Measurements from ENCODE around the gene GRB10. TPM values are rescaled to one million over a fixed set of nuclear protein-coding genes. Genes with fewer than 3 reads are reported as not detected.

The GRB10 gene
- total and polyA plus RNA-seq, 2 experiments from 2014 or later: 35.0 to 154 TPM

DNA sequence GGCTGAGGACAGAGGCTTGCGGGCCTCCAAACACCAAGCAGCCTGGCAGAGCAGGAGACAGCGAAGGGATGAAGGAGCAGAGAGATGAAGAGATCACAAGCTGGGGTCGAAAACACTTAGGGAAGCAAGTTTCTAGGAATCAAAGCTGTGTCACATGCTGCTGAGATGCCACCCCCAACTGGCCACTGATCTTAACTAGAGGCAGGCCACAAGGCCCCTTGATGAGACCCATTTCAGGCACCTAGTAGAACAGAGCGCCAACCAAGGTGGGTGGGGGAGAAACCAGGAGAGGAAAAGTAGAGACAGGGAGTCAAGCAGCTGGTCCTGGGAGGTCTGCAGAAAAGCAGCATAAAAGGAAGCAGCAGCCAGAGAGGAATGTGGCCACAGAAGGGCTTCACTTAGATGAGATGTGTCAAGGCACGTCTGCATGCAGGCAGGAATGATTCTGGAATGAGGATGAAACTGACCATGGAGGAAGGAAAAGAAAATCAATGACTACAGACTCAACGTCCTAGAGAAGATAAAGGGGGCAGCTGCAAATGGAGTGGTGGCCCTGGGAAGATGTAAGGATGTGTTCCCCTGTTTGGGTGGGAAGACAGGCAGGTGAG lies 132.5 kb downstream of the GRB10 start:
- no peak overlapping the region for H2AFZ ChIP-seq
- no peaks in the 10 kb centered on the region; the same call in none of the 2 replicates for H4K20me1 ChIP-seq (replicated peaks; ENCODE audit: insufficient read depth)
- H3K4me3 Mint-ChIP-seq: no peak overlapping the region
- DNase-seq (ENCODE audit: low spot score): no peak
- no peaks in the 10 kb centered on the region; the same call in 1 of the 2 replicates for H3K9me2 ChIP-seq (ENCODE audit: insufficient read depth)
- peaks cover 10% of the 10 kb centered on the region for H3K27me3 Mint-ChIP-seq (ENCODE audit: insufficient read depth, low read depth, poor library complexity)
- H3K4me1 Mint-ChIP-seq: peaks cover 10% of the 10 kb centered on the region
- H3K27ac Mint-ChIP-seq: no peak overlapping the region
- H3K4me3 ChIP-seq: no peak overlapping the region
- H3K36me3 ChIP-seq (ENCODE audit: insufficient read depth): no peaks in the 10 kb centered on the region
- no peak overlapping the region for H3K4me2 ChIP-seq
- TF ChIP-seq, protein P1, sequence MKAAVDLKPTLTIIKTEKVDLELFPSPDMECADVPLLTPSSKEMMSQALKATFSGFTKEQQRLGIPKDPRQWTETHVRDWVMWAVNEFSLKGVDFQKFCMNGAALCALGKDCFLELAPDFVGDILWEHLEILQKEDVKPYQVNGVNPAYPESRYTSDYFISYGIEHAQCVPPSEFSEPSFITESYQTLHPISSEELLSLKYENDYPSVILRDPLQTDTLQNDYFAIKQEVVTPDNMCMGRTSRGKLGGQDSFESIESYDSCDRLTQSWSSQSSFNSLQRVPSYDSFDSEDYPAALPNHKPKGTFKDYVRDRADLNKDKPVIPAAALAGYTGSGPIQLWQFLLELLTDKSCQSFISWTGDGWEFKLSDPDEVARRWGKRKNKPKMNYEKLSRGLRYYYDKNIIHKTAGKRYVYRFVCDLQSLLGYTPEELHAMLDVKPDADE (IDR thresholded peaks at IDR 0.05): no peak
- TF ChIP-seq ZNF331 (CRISPR knock-in tag; IDR thresholded peaks at IDR 0.05; ENCODE audit: low read depth) (no peak), STAT1 (IDR thresholded peaks at IDR 0.05; ENCODE audit: unreplicated experiment) (no peak), POLR2AphosphoS5 (IDR thresholded peaks at IDR 0.05; ENCODE audit: low read depth) (no peak), NANOG (IDR thresholded peaks at IDR 0.05; ENCODE audit: borderline replicate concordance) (no peak), CREB1 (CRISPR knock-in tag; IDR thresholded peaks at IDR 0.05; ENCODE audit: low read depth) (no peak), EZH2phosphoT487 (IDR thresholded peaks at IDR 0.05; ENCODE audit: unreplicated experiment) (no peak), CTCF (conservative IDR thresholded peaks at IDR 0.05; ENCODE audit: low read depth in 2 of 2) (no peak), REST (IDR thresholded peaks at IDR 0.05; ENCODE audit: unreplicated experiment) (no peak), EZH2 (IDR thresholded peaks at IDR 0.05; ENCODE audit: low read depth, unreplicated experiment) (no peak), ZNF114 (CRISPR knock-in tag; IDR thresholded peaks at IDR 0.05) (no peak), JUNB (IDR thresholded peaks at IDR 0.05; ENCODE audit: unreplicated experiment) (no peak)
- TF ChIP-seq, protein P2, sequence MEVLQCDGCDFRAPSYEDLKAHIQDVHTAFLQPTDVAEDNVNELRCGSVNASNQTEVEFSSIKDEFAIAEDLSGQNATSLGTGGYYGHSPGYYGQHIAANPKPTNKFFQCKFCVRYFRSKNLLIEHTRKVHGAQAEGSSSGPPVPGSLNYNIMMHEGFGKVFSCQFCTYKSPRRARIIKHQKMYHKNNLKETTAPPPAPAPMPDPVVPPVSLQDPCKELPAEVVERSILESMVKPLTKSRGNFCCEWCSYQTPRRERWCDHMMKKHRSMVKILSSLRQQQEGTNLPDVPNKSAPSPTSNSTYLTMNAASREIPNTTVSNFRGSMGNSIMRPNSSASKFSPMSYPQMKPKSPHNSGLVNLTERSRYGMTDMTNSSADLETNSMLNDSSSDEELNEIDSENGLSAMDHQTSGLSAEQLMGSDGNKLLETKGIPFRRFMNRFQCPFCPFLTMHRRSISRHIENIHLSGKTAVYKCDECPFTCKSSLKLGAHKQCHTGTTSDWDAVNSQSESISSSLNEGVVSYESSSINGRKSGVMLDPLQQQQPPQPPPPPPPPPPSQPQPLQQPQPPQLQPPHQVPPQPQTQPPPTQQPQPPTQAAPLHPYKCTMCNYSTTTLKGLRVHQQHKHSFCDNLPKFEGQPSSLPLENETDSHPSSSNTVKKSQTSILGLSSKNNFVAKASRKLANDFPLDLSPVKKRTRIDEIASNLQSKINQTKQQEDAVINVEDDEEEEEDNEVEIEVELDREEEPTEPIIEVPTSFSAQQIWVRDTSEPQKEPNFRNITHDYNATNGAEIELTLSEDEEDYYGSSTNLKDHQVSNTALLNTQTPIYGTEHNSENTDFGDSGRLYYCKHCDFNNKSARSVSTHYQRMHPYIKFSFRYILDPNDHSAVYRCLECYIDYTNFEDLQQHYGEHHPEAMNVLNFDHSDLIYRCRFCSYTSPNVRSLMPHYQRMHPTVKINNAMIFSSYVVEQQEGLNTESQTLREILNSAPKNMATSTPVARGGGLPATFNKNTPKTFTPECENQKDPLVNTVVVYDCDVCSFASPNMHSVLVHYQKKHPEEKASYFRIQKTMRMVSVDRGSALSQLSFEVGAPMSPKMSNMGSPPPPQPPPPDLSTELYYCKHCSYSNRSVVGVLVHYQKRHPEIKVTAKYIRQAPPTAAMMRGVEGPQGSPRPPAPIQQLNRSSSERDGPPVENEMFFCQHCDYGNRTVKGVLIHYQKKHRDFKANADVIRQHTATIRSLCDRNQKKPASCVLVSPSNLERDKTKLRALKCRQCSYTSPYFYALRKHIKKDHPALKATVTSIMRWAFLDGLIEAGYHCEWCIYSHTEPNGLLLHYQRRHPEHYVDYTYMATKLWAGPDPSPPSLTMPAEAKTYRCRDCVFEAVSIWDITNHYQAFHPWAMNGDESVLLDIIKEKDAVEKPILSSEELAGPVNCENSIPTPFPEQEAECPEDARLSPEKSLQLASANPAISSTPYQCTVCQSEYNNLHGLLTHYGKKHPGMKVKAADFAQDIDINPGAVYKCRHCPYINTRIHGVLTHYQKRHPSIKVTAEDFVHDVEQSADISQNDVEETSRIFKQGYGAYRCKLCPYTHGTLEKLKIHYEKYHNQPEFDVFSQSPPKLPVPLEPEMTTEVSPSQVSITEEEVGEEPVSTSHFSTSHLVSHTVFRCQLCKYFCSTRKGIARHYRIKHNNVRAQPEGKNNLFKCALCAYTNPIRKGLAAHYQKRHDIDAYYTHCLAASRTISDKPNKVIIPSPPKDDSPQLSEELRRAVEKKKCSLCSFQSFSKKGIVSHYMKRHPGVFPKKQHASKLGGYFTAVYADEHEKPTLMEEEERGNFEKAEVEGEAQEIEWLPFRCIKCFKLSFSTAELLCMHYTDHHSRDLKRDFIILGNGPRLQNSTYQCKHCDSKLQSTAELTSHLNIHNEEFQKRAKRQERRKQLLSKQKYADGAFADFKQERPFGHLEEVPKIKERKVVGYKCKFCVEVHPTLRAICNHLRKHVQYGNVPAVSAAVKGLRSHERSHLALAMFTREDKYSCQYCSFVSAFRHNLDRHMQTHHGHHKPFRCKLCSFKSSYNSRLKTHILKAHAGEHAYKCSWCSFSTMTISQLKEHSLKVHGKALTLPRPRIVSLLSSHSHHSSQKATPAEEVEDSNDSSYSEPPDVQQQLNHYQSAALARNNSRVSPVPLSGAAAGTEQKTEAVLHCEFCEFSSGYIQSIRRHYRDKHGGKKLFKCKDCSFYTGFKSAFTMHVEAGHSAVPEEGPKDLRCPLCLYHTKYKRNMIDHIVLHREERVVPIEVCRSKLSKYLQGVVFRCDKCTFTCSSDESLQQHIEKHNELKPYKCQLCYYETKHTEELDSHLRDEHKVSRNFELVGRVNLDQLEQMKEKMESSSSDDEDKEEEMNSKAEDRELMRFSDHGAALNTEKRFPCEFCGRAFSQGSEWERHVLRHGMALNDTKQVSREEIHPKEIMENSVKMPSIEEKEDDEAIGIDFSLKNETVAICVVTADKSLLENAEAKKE (CRISPR knock-in tag; IDR thresholded peaks at IDR 0.05): no peak
- H3F3A ChIP-seq (replicated peaks; ENCODE audit: low read depth): no peaks in the 10 kb centered on the region
- H3K4me1 ChIP-seq (ENCODE audit: insufficient read depth): no peaks in the 10 kb centered on the region
- H3K27me3 ChIP-seq (ENCODE audit: insufficient read depth): no peaks in the 10 kb centered on the region
- peaks cover 22% of the 10 kb centered on the region for H3K36me3 Mint-ChIP-seq (ENCODE audit: low read depth)
- peaks cover 20% of the 10 kb centered on the region for H3K79me2 ChIP-seq (replicated peaks; ENCODE audit: insufficient read depth)
- no peak overlapping the region for H3K27ac ChIP-seq (ENCODE audit: low read depth)
- H3K9me3 Mint-ChIP-seq: no peaks in the 10 kb centered on the region
- no peak for ATAC-seq

Measured in GM23338 (cell line).